Liver (tissue), 3 donors: Measurements from ENCODE around the gene MBNL2.

ENCODE experiments used
- ATF3 ChIP-seq: IDR thresholded peaks from 2 replicates; pipeline ENCODE4 v1.6.1; 2016; ENCODE audit warnings: antibody characterized with exemption
- FOXA1 ChIP-seq: IDR thresholded peaks from 2 replicates; pipeline ENCODE4 v1.6.1; 2016; ENCODE audit warnings: antibody characterized with exemption
- GABPA ChIP-seq, 2 donors: IDR thresholded peaks in 1 of 2; conservative IDR thresholded peaks in 1 of 2; 2 replicates each; pipeline ENCODE4 v1.6.1; 2016; ENCODE audit warnings: antibody characterized with exemption in 2 of 2, mild to moderate bottlenecking in 1 of 2, moderate library complexity in 1 of 2
- HNF4A ChIP-seq, 2 donors: conservative IDR thresholded peaks; 2 replicates each; pipeline ENCODE4 v1.6.1; 2016; ENCODE audit warnings: antibody characterized with exemption in 2 of 2, mild to moderate bottlenecking in 2 of 2
- JUND ChIP-seq, 2 donors: IDR thresholded peaks; 2 replicates each; pipeline ENCODE4 v1.6.1; 2016; ENCODE audit warnings: antibody characterized with exemption in 2 of 2
- MAX ChIP-seq: IDR thresholded peaks from 2 replicates; pipeline ENCODE4 v1.6.1; 2016; ENCODE audit warnings: antibody characterized with exemption
- RAD21 ChIP-seq, 2 donors: IDR thresholded peaks; 2 replicates each; pipeline ENCODE4 v1.6.1; 2016; ENCODE audit warnings: antibody characterized with exemption in 2 of 2, mild to moderate bottlenecking in 2 of 2
- RXRA ChIP-seq, 2 donors: IDR thresholded peaks; 2 replicates each; pipeline ENCODE4 v1.6.1; 2017 to 2018; ENCODE audit warnings: antibody characterized with exemption in 2 of 2, mild to moderate bottlenecking in 1 of 2
- SP1 ChIP-seq: IDR thresholded peaks from 2 replicates; pipeline ENCODE4 v1.6.1; 2018; ENCODE audit warnings: antibody characterized with exemption, mild to moderate bottlenecking
- TAF1 ChIP-seq: conservative IDR thresholded peaks from 2 replicates; pipeline ENCODE4 v1.6.1; 2016; ENCODE audit warnings: antibody characterized with exemption, mild to moderate bottlenecking
- YY1 ChIP-seq: IDR thresholded peaks from 2 replicates; pipeline ENCODE4 v1.6.1; 2016; ENCODE audit warnings: antibody characterized with exemption, mild to moderate bottlenecking
- TF ChIP-seq, protein P1 (sequence below): fragments of 150-350 bp; IDR thresholded peaks from 2 replicates; pipeline ENCODE4 v1.5.1; 2017; ENCODE audit warnings: improper control_type of control experiment, low read depth, low read length; ENCODE audit not compliant: missing input control
- TF ChIP-seq, protein P2 (sequence below): IDR thresholded peaks from 2 replicates; pipeline ENCODE4 v1.6.1; 2016; ENCODE audit warnings: antibody characterized with exemption, mild to moderate bottlenecking
- donor health status: healthy.
- donor health status: healthy.

DNA sequence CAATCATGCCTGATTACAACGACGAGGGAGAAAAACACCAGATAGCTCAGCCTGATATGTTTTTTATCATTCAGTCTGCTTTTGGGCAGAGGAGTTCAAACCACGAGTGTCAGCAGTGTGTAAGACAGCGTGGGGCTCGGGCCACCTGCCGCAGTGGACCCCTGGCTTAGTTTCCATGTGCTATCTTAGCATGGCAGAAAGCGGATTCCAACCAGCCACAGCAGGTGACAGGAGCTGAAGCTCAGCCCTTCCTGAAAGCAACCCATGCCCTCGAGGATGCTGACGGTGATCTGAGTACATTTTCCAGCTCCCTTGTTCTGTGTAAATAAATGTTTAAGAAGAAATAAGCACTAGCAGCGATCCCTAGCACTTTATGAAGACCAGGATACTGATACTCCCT, 32.2 kb upstream of the MBNL2 start:
- no peak for TF ChIP-seq ATF3
- TF ChIP-seq, protein P1, sequence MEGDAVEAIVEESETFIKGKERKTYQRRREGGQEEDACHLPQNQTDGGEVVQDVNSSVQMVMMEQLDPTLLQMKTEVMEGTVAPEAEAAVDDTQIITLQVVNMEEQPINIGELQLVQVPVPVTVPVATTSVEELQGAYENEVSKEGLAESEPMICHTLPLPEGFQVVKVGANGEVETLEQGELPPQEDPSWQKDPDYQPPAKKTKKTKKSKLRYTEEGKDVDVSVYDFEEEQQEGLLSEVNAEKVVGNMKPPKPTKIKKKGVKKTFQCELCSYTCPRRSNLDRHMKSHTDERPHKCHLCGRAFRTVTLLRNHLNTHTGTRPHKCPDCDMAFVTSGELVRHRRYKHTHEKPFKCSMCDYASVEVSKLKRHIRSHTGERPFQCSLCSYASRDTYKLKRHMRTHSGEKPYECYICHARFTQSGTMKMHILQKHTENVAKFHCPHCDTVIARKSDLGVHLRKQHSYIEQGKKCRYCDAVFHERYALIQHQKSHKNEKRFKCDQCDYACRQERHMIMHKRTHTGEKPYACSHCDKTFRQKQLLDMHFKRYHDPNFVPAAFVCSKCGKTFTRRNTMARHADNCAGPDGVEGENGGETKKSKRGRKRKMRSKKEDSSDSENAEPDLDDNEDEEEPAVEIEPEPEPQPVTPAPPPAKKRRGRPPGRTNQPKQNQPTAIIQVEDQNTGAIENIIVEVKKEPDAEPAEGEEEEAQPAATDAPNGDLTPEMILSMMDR: no peak
- TF ChIP-seq MAX: no peak
- TF ChIP-seq GABPA (IDR thresholded peaks at IDR 0.05 in 1 of 2, conservative IDR thresholded peaks at IDR 0.05 in 1 of 2): no peak
- TF ChIP-seq RXRA (IDR thresholded peaks at IDR 0.05): no peak
- no peak for TF ChIP-seq JUND (IDR thresholded peaks at IDR 0.05)
- TF ChIP-seq, protein P2, sequence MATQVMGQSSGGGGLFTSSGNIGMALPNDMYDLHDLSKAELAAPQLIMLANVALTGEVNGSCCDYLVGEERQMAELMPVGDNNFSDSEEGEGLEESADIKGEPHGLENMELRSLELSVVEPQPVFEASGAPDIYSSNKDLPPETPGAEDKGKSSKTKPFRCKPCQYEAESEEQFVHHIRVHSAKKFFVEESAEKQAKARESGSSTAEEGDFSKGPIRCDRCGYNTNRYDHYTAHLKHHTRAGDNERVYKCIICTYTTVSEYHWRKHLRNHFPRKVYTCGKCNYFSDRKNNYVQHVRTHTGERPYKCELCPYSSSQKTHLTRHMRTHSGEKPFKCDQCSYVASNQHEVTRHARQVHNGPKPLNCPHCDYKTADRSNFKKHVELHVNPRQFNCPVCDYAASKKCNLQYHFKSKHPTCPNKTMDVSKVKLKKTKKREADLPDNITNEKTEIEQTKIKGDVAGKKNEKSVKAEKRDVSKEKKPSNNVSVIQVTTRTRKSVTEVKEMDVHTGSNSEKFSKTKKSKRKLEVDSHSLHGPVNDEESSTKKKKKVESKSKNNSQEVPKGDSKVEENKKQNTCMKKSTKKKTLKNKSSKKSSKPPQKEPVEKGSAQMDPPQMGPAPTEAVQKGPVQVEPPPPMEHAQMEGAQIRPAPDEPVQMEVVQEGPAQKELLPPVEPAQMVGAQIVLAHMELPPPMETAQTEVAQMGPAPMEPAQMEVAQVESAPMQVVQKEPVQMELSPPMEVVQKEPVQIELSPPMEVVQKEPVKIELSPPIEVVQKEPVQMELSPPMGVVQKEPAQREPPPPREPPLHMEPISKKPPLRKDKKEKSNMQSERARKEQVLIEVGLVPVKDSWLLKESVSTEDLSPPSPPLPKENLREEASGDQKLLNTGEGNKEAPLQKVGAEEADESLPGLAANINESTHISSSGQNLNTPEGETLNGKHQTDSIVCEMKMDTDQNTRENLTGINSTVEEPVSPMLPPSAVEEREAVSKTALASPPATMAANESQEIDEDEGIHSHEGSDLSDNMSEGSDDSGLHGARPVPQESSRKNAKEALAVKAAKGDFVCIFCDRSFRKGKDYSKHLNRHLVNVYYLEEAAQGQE: no peak
- TF ChIP-seq RAD21 (IDR thresholded peaks at IDR 0.05): no peak
- TF ChIP-seq TAF1: no peak
- no peak for TF ChIP-seq YY1
- TF ChIP-seq FOXA1: no peak
- TF ChIP-seq SP1: no peak
- no peak for TF ChIP-seq HNF4A (conservative IDR thresholded peaks at IDR 0.05)
